Esophagus squamous epithelium (tissue), 4 donors: Measurements from ENCODE around the gene SYNPO.

Source experiments
- CTCF ChIP-seq, 6 experiments: fragments of 450-650 bp in 4 of 6; fragments of 200-600 bp in 2 of 6; sonication (generic) in 2 of 6; IDR thresholded peaks; one replicate each; pipeline ENCODE4 v1.5.1; 2016 to 2019; ENCODE audit warnings: antibody characterized with exemption in 6 of 6, mild to moderate bottlenecking in 4 of 6, moderate library complexity in 4 of 6
- POLR2A ChIP-seq, 4 donors: fragments of 450-650 bp; IDR thresholded peaks; one replicate each; pipeline ENCODE4 v1.6.1; 2017; ENCODE audit warnings: antibody characterized with exemption in 4 of 4, mild to moderate bottlenecking in 4 of 4, moderate library complexity in 3 of 4

GRCh38 chr5:150612905-150613670 lies 27.4 kb upstream of the SYNPO start:
- TF ChIP-seq CTCF (IDR thresholded peaks at IDR 0.05) (no peak), POLR2A (IDR thresholded peaks at IDR 0.05) (no peak)
